Neural crest cell (in vitro differentiated cells): ENCODE results near the gene TDRD7. TPM values are rescaled to one million over a fixed set of nuclear protein-coding genes. Genes with fewer than 3 reads are reported as not detected.

Experiments used
- DNase-seq: peaks from one replicate; pipeline ENCODE4 v3.0.0; 2021; ENCODE audit warnings: low read depth, mixed read lengths, low spot score
- H3K27ac Mint-ChIP-seq: one replicate; pipeline ENCODE4 v1.8.0; 2021; ENCODE audit warnings: mild to moderate bottlenecking, mixed read lengths; ENCODE audit not compliant: unreplicated experiment
- H3K27me3 Mint-ChIP-seq: 2 replicates; pipeline ENCODE4 v1.8.0; 2021; ENCODE audit warnings: low read depth, mild to moderate bottlenecking, mixed read lengths
- H3K36me3 Mint-ChIP-seq: 2 replicates; pipeline ENCODE4 v1.8.0; 2021; ENCODE audit warnings: low read depth, mild to moderate bottlenecking, mixed read lengths
- H3K4me1 Mint-ChIP-seq: 2 replicates; pipeline ENCODE4 v1.8.0; 2021; ENCODE audit warnings: mixed read lengths
- H3K4me3 Mint-ChIP-seq: one replicate; pipeline ENCODE4 v1.8.0; 2021; ENCODE audit warnings: mild to moderate bottlenecking, mixed read lengths
- H3K9me3 Mint-ChIP-seq: 2 replicates; pipeline ENCODE4 v1.8.0; 2021; ENCODE audit warnings: mixed read lengths
- CTCF ChIP-seq: fragments of 200-600 bp; sonication (generic); conservative IDR thresholded peaks from 2 replicates; pipeline ENCODE4 v1.5.0; 2021; ENCODE audit warnings: antibody characterized with exemption, mild to moderate bottlenecking
- total RNA-seq: library from RNA; stranded (reverse); gene quantifications from 2 replicates; pipeline ENCODE4 v1.2.1, GENCODE V29; 2021

TDRD7 gene
- total RNA-seq, 1 donor from 2014 or later, result 1.5 TPM

- Mint-ChIP-seq H3K27ac (no peak overlapping the region), H3K27me3 (no peaks in the 10 kb centered on the region), H3K36me3 (no peaks in the 10 kb centered on the region), H3K4me1 (no peaks in the 10 kb centered on the region), H3K9me3 (peaks cover 5% of the 10 kb centered on the region), H3K4me3 (no peak overlapping the region)
- no peak for DNase-seq
- TF ChIP-seq CTCF, result no peak
Observed at GRCh38 chr9:97427885-97428284, 16.0 kb downstream of the TDRD7 start.

GRCh38 chr9:97430316-97431043 lies 18.6 kb downstream of the TDRD7 start:
- H3K4me1 Mint-ChIP-seq, result no peaks in the 10 kb centered on the region
- DNase-seq, result no peak
- TF ChIP-seq CTCF, result no peak
- no peaks in the 10 kb centered on the region for H3K9me3 Mint-ChIP-seq
- H3K4me3 Mint-ChIP-seq, result no peak overlapping the region
- H3K36me3 Mint-ChIP-seq, result no peaks in the 10 kb centered on the region
- no peak overlapping the region for H3K27ac Mint-ChIP-seq
- H3K27me3 Mint-ChIP-seq, result no peaks in the 10 kb centered on the region

GRCh38 chr9:97431044-97431441 lies 19.1 kb downstream of the TDRD7 start:
- Mint-ChIP-seq H3K9me3 (no peaks in the 10 kb centered on the region), H3K27me3 (no peaks in the 10 kb centered on the region), H3K4me3 (no peak overlapping the region), H3K36me3 (no peaks in the 10 kb centered on the region), H3K4me1 (no peaks in the 10 kb centered on the region), H3K27ac (no peak overlapping the region)
- no peak for DNase-seq
- no peak for TF ChIP-seq CTCF

- no peak for DNase-seq
- no peaks in the 10 kb centered on the region for H3K9me3 Mint-ChIP-seq
- no peaks in the 10 kb centered on the region for H3K4me1 Mint-ChIP-seq
- no peak overlapping the region for H3K27ac Mint-ChIP-seq
- H3K4me3 Mint-ChIP-seq, result no peak overlapping the region
- no peaks in the 10 kb centered on the region for H3K27me3 Mint-ChIP-seq
- no peak for TF ChIP-seq CTCF
- no peaks in the 10 kb centered on the region for H3K36me3 Mint-ChIP-seq
Observed at GRCh38 chr9:97431549-97432143, 19.8 kb downstream of the TDRD7 start.

GRCh38 chr9:97437051-97437600 lies 25.2 kb downstream of the TDRD7 start:
- Mint-ChIP-seq H3K36me3 (no peaks in the 10 kb centered on the region), H3K9me3 (no peaks in the 10 kb centered on the region), H3K4me3 (no peak overlapping the region), H3K4me1 (peaks cover 4% of the 10 kb centered on the region), H3K27me3 (peaks cover 2% of the 10 kb centered on the region), H3K27ac (no peak overlapping the region)
- TF ChIP-seq CTCF, result no peak
- no peak for DNase-seq
